SK-N-SH (cell line): ENCODE results near the gene PPP4R3C. TPM values are rescaled to one million over a fixed set of nuclear protein-coding genes. Genes with fewer than 3 reads are reported as not detected.

Experiments
- CTCF ChIA-PET: fragments of 300-600, 350-600 bp; formaldehyde crosslinking; extraction: SDS; loops from one replicate; lab custom pipeline; 2021; lab: Yijun Ruan, JAX
- POLR2A ChIA-PET: fragments of 350-600 bp; sonication (Branson Sonifier 250); formaldehyde crosslinking; extraction: SDS; loops from one replicate; lab custom pipeline; 2020; ENCODE audit warnings: antibody characterized with exemption, inconsistent platforms; lab: Yijun Ruan, JAX
- DNase-seq: peaks from one replicate; pipeline ENCODE4 v3.0.0; 2012
- H2AFZ ChIP-seq: fragments of 200-600 bp; sonication (generic); 2 replicates; pipeline ENCODE4 v1.8.1; 2016; ENCODE audit warnings: antibody characterized with exemption, mild to moderate bottlenecking, low read depth
- H3F3A ChIP-seq: fragments of 200-600 bp; sonication (generic); replicated peaks from 2 replicates; pipeline ENCODE3; 2016; ENCODE audit warnings: antibody characterized with exemption, mild to moderate bottlenecking; ENCODE audit not compliant: insufficient read depth
- H3K27ac ChIP-seq, 2 experiments: fragments of 200-500 bp in 1 of 2; fragments of 200-600 bp in 1 of 2; sonication (Bioruptor generic) in 1 of 2; sonication (generic), shearing (Covaris generic) in 1 of 2; 2 replicates each; pipeline versions ENCODE4 v1.5.1 to v1.6.1; 2014 to 2016; ENCODE audit warnings: low read depth in 2 of 2, inconsistent platforms in 1 of 2, low read length in 1 of 2, mild to moderate bottlenecking in 1 of 2, mixed read lengths in 1 of 2
- H3K27me3 ChIP-seq: fragments of 200-600 bp; sonication (generic), shearing (Covaris generic); 2 replicates; pipeline ENCODE4 v1.6.1; 2016; ENCODE audit warnings: mixed run types; ENCODE audit not compliant: insufficient read depth
- H3K36me3 ChIP-seq, 2 experiments: fragments of 200-500 bp in 1 of 2; fragments of 200-600 bp in 1 of 2; sonication (Bioruptor generic) in 1 of 2; sonication (generic) in 1 of 2; replicated peaks in 1 of 2; 2 replicates each; pipeline versions ENCODE3 to v1.5.1; 2014 to 2016; ENCODE audit warnings: low read length in 1 of 2, mild to moderate bottlenecking in 1 of 2; ENCODE audit not compliant: insufficient read depth in 2 of 2, control insufficient read depth in 1 of 2
- H3K4me1 ChIP-seq, 2 experiments: fragments of 200-500 bp in 1 of 2; fragments of 200-600 bp in 1 of 2; sonication (Bioruptor generic) in 1 of 2; sonication (generic), shearing (Covaris generic) in 1 of 2; 2 replicates each; pipeline versions ENCODE4 v1.5.1 to v1.6.1; 2014 to 2016; ENCODE audit warnings: low read depth in 1 of 2, low read length in 1 of 2, mixed run types in 1 of 2; ENCODE audit not compliant: insufficient read depth in 2 of 2, control insufficient read depth in 1 of 2
- H3K4me2 ChIP-seq: fragments of 200-600 bp; sonication (generic), shearing (Covaris generic); 2 replicates; pipeline ENCODE4 v1.6.1; 2017; ENCODE audit warnings: mixed run types
- H3K4me3 ChIP-seq, 2 experiments: fragments of 200-500 bp in 1 of 2; fragments of 200-600 bp in 1 of 2; sonication (Bioruptor generic) in 1 of 2; sonication (generic), shearing (Covaris generic) in 1 of 2; 2 replicates each; pipeline versions ENCODE4 v1.5.1 to v1.8.1; 2014 to 2016; ENCODE audit warnings: low read depth in 2 of 2, inconsistent platforms in 1 of 2, low read length in 1 of 2, mild to moderate bottlenecking in 1 of 2, mixed read lengths in 1 of 2, moderate library complexity in 1 of 2
- H3K79me2 ChIP-seq: fragments of 200-600 bp; sonication (generic); 2 replicates; pipeline ENCODE4 v1.8.1; 2017; ENCODE audit warnings: mild to moderate bottlenecking; ENCODE audit not compliant: insufficient read depth
- H3K9ac ChIP-seq: fragments of 200-600 bp; sonication (generic); 2 replicates; pipeline ENCODE4 v1.6.1; 2017; ENCODE audit warnings: mixed run types
- H3K9me2 ChIP-seq: fragments of 200-600 bp; sonication (generic); 2 replicates; pipeline ENCODE4 v1.6.1; 2017; ENCODE audit warnings: mixed run types
- H3K9me3 ChIP-seq: fragments of 200-600 bp; sonication (generic); 2 replicates; pipeline ENCODE4 v1.6.1; 2017; ENCODE audit warnings: mixed run types, mild to moderate bottlenecking, moderate library complexity
- H4K20me1 ChIP-seq: fragments of 200-600 bp; sonication (generic); 2 replicates; pipeline ENCODE4 v1.6.1; 2017; ENCODE audit warnings: mild to moderate bottlenecking, mixed run types; ENCODE audit not compliant: insufficient read depth
- EP300 ChIP-seq, 2 experiments: IDR thresholded peaks; 2 replicates each; pipeline versions ENCODE4 v1.4.0 to v1.6.1; 2012; ENCODE audit warnings: borderline replicate concordance in 1 of 2, low read depth in 1 of 2, low read length in 1 of 2
- FOXJ3 ChIP-seq: sonication (generic); formaldehyde crosslinking; IDR thresholded peaks from 2 replicates; pipeline ENCODE4 v1.5.1; 2020; ENCODE audit warnings: mild to moderate bottlenecking, missing genetic modification reagents
- GATA2 ChIP-seq: sonication (generic); formaldehyde crosslinking; IDR thresholded peaks from 2 replicates; pipeline ENCODE4 v1.5.0; 2020; ENCODE audit warnings: mild to moderate bottlenecking, missing genetic modification reagents
- IRF3 ChIP-seq: fragments of 150-350 bp; IDR thresholded peaks from 2 replicates; pipeline ENCODE4 v1.6.1; 2016; ENCODE audit warnings: mild to moderate bottlenecking, low read depth, low read length
- JUND ChIP-seq: IDR thresholded peaks from 2 replicates; pipeline ENCODE4 v1.4.0; 2012
- MAX ChIP-seq: IDR thresholded peaks from 2 replicates; pipeline ENCODE4 v1.4.0; 2012; ENCODE audit warnings: low read depth
- MXI1 ChIP-seq: IDR thresholded peaks from 2 replicates; pipeline ENCODE4 v1.6.1; 2012; ENCODE audit warnings: mild to moderate bottlenecking, low read depth, low read length, improper control_type of control experiment
- NFIC ChIP-seq: IDR thresholded peaks from 2 replicates; pipeline ENCODE4 v1.4.0; 2012; ENCODE audit warnings: borderline replicate concordance
- PBX3 ChIP-seq: IDR thresholded peaks from 2 replicates; pipeline ENCODE4; 2012
- POLR2AphosphoS5 ChIP-seq: IDR thresholded peaks from 2 replicates; pipeline ENCODE4 v1.6.1; 2012; ENCODE audit warnings: low read depth, low read length
- RCOR1 ChIP-seq: fragments of 150-350 bp; IDR thresholded peaks from 2 replicates; pipeline ENCODE4 v1.6.1; 2017; ENCODE audit warnings: antibody characterized with exemption, low read length
- SMC3 ChIP-seq: IDR thresholded peaks from 2 replicates; pipeline ENCODE4 v1.6.1; 2012; ENCODE audit warnings: low read depth, low read length, improper control_type of control experiment
- TAF1 ChIP-seq: IDR thresholded peaks from 2 replicates; pipeline ENCODE4 v1.6.1; 2012; ENCODE audit warnings: low read depth, mild to moderate bottlenecking, low read length, moderate library complexity, borderline replicate concordance
- USF1 ChIP-seq: IDR thresholded peaks from 2 replicates; pipeline ENCODE4 v1.4.0; 2012; ENCODE audit warnings: low read depth, borderline replicate concordance
- USF2 ChIP-seq: fragments of 150-350 bp; IDR thresholded peaks from 2 replicates; pipeline ENCODE4 v1.6.1; 2017; ENCODE audit warnings: antibody characterized with exemption, low read length, low read depth, borderline replicate concordance
- YY1 ChIP-seq: IDR thresholded peaks from 2 replicates; pipeline ENCODE4 v1.4.0; 2012; ENCODE audit warnings: low read depth, mild to moderate bottlenecking
- WGBS: methylation state at CpG from one replicate; pipeline ENCODE4 v1.1.6; 2017; ENCODE audit warnings: low lambda C conversion rate; 5-methylcytosine and 5-hydroxymethylcytosine counted together
- polyA plus RNA-seq, 3 experiments: library from polyadenylated mRNA; depleted of rRNA; stranded (reverse); fragments of >200 nt; gene quantifications; 2 replicates each; pipeline ENCODE4 v1.2.3, GENCODE V29; 2012

The PPP4R3C gene
- 0.02 TPM in 1 of 2 replicates, not detected in the other for polyA plus RNA-seq (2012; rRNA removed)
- 0.01 and 0.03 TPM in 2 replicates for polyA plus RNA-seq (2012; cell fraction: cytosol; rRNA removed)
- polyA plus RNA-seq (2012; cell fraction: nucleus; rRNA removed) = not detected in 2 replicates

GRCh38 chrX:27463187-27463586 lies at the start of gene PPP4R3C:
Gene PPP4R3C (minus strand): TSS chrX:27463341. CDS start chrX:27463296, 45 bp downstream.
- CTCF ChIA-PET = no interaction called here
- Histone ChIP-seq H3K36me3 (no peaks in the 10 kb centered on the region), H3K9ac (no peak within 1 kb of the TSS), H3K4me3 (no peak within 1 kb of the TSS), H3K9me2 (no peaks in the 10 kb centered on the region), H3K9me3 (no peaks in the 10 kb centered on the region), H2AFZ (no peak within 1 kb of the TSS), H3K27ac (no peak within 1 kb of the TSS), H3K4me1 (no peaks in the 10 kb centered on the region), H3K27me3 (no peaks in the 10 kb centered on the region), H3F3A (no peaks in the 10 kb centered on the region), H4K20me1 (no peaks in the 10 kb centered on the region), H3K4me2 (no peak within 1 kb of the TSS), H3K79me2 (no peaks in the 10 kb centered on the region)
- no peak for DNase-seq
- no peak for TF ChIP-seq EP300 (IDR thresholded peaks at IDR 0.05; ENCODE audit: borderline replicate concordance in 1 of 2, low read depth in 1 of 2, low read length in 1 of 2)
- no peak for TF ChIP-seq RCOR1
- TF ChIP-seq TAF1 = no peak
- TF ChIP-seq NFIC = no peak
- no peak for TF ChIP-seq PBX3
- no peak for TF ChIP-seq MAX
- TF ChIP-seq USF1 = no peak
- TF ChIP-seq IRF3 = no peak
- no peak for TF ChIP-seq JUND
- TF ChIP-seq USF2 = no peak
- no peak for TF ChIP-seq SMC3
- TF ChIP-seq POLR2AphosphoS5 = no peak
- TF ChIP-seq MXI1 = no peak
- no peak for TF ChIP-seq YY1
- no peak for TF ChIP-seq FOXJ3 (CRISPR knock-in tag)
- TF ChIP-seq GATA2 (CRISPR knock-in tag) = no peak
- POLR2A ChIA-PET = no interaction called here
- 24% methylated on average over 14 of the region's 14 CpGs for WGBS
